GM12878 (cell line): ENCODE data around the gene SLC25A46. TPM values are rescaled to one million over a fixed set of nuclear protein-coding genes. Genes with fewer than 3 reads are reported as not detected.

Source experiments
- ATF7 ChIP-seq: fragments of 450-650 bp; IDR thresholded peaks from 2 replicates; pipeline ENCODE4 v1.6.1; 2016; ENCODE audit warnings: low read depth, mild to moderate bottlenecking
- EED ChIP-seq: sonication (generic); IDR thresholded peaks from 2 replicates; pipeline ENCODE4 v1.6.1; 2016; ENCODE audit warnings: antibody characterized with exemption, low read depth
- FOXM1 ChIP-seq: IDR thresholded peaks from 2 replicates; pipeline ENCODE4 v1.6.1; 2012; ENCODE audit warnings: low read depth, mild to moderate bottlenecking, inconsistent platforms, low read length, moderate library complexity
- HDAC6 ChIP-seq: fragments of 200-600 bp; sonication (generic); IDR thresholded peaks from one replicate; pipeline ENCODE4 v1.8.0; 2017; ENCODE audit warnings: antibody characterized with exemption; ENCODE audit not compliant: unreplicated experiment
- MXI1 ChIP-seq: fragments of 150-350 bp; IDR thresholded peaks from 2 replicates; pipeline ENCODE4 v1.6.1; 2011; ENCODE audit warnings: low read depth, mild to moderate bottlenecking, inconsistent platforms, low read length, improper control_type of control experiment
- NR2C1 ChIP-seq: fragments of 450-650 bp; IDR thresholded peaks from 2 replicates; pipeline ENCODE4 v1.6.1; 2017; ENCODE audit warnings: antibody characterized with exemption, mild to moderate bottlenecking, moderate library complexity
- POLR2A ChIP-seq: IDR thresholded peaks from 2 replicates; pipeline ENCODE4 v1.6.1; 2011; ENCODE audit warnings: low read depth, mild to moderate bottlenecking, low read length
- RB1 ChIP-seq: fragments of 450-650 bp; formaldehyde crosslinking; IDR thresholded peaks from 2 replicates; pipeline ENCODE4 v1.6.1; 2017; ENCODE audit warnings: mild to moderate bottlenecking, borderline replicate concordance
- RFX5 ChIP-seq: IDR thresholded peaks from 2 replicates; pipeline ENCODE4 v1.6.1; 2011; ENCODE audit warnings: low read depth, low read length, improper control_type of control experiment
- RUNX3 ChIP-seq: IDR thresholded peaks from 2 replicates; pipeline ENCODE4 v1.6.1; 2012; ENCODE audit warnings: low read length, inconsistent platforms
- SMAD1 ChIP-seq: fragments of 450-650 bp; IDR thresholded peaks from 2 replicates; pipeline ENCODE4 v1.6.1; 2018; ENCODE audit warnings: mild to moderate bottlenecking, low read depth; ENCODE audit not compliant: partially characterized antibody
- ZNF622 ChIP-seq: fragments of 450-650 bp; IDR thresholded peaks from 2 replicates; pipeline ENCODE4 v1.6.1; 2017; ENCODE audit warnings: mild to moderate bottlenecking, inconsistent platforms
- polyA plus RNA-seq, 11 experiments: library from polyadenylated mRNA; depleted of rRNA in 4 of 11; unstranded in 6 of 11; stranded (reverse) in 5 of 11; fragments of >200 nt; fragmentation: Nextera tagmentation in 4 of 11; fragmentation: Illumina TruSeq in 1 of 11; extraction: Ambion mirVana in 4 of 11; extraction: Trizol in 1 of 11; gene quantifications; 1 replicate in 1 of 11; 2 replicates in 10 of 11; pipeline versions ENCODE4 v1.2.1 to v1.2.3, GENCODE V29; 2011 to 2016; ENCODE audit warnings: inconsistent platforms in 2 of 11, missing spikeins in 2 of 11, low read depth in 1 of 11
- total RNA-seq, 4 experiments: library from RNA; depleted of rRNA in 3 of 4; stranded (reverse); fragments of >200 nt in 3 of 4; fragmentation: Illumina TruSeq in 1 of 4; extraction: Trizol in 1 of 4; gene quantifications; 2 replicates each; pipeline versions ENCODE4 v1.2.1 to v1.2.3, GENCODE V29; 2013 to 2021
- TF ChIP-seq, protein P1 (sequence below): fragments of 450-650 bp; IDR thresholded peaks from 2 replicates; pipeline ENCODE4 v1.6.1; 2014; ENCODE audit warnings: mild to moderate bottlenecking
- TF ChIP-seq, protein P2 (sequence below): fragments of 450-650 bp; IDR thresholded peaks from 2 replicates; pipeline ENCODE4 v1.6.1; 2016; ENCODE audit warnings: mild to moderate bottlenecking
- TF ChIP-seq, protein P3 (sequence below): fragments of 450-650 bp; IDR thresholded peaks from 2 replicates; pipeline ENCODE4 v1.6.1; 2017; ENCODE audit warnings: mild to moderate bottlenecking, moderate library complexity
- TF ChIP-seq, protein P4 (sequence below): fragments of 150-350 bp; IDR thresholded peaks from 2 replicates; pipeline ENCODE4 v1.6.1; 2014; ENCODE audit warnings: mild to moderate bottlenecking, low read depth, low read length
- TF ChIP-seq, protein P5 (sequence below): IDR thresholded peaks from 2 replicates; pipeline ENCODE4 v1.6.1; 2011; ENCODE audit warnings: borderline replicate concordance, low read depth, mild to moderate bottlenecking, moderate library complexity, mixed read lengths, low read length; ENCODE audit not compliant: insufficient read depth; ENCODE audit errors: extremely low read length
- TF ChIP-seq, protein P6 (sequence below): fragments of 450-650 bp; IDR thresholded peaks from 2 replicates; pipeline ENCODE4 v1.6.1; 2017; ENCODE audit warnings: mild to moderate bottlenecking, low read depth, inconsistent platforms; ENCODE audit not compliant: poor library complexity, severe bottlenecking

Gene SLC25A46
- total and polyA plus RNA-seq, 10 of the 15 experiments (the other 5 are each of a cell fraction or from before 2014, with no cell fraction given), result 18.0 to 89.6 (median 68.2) TPM

DNA sequence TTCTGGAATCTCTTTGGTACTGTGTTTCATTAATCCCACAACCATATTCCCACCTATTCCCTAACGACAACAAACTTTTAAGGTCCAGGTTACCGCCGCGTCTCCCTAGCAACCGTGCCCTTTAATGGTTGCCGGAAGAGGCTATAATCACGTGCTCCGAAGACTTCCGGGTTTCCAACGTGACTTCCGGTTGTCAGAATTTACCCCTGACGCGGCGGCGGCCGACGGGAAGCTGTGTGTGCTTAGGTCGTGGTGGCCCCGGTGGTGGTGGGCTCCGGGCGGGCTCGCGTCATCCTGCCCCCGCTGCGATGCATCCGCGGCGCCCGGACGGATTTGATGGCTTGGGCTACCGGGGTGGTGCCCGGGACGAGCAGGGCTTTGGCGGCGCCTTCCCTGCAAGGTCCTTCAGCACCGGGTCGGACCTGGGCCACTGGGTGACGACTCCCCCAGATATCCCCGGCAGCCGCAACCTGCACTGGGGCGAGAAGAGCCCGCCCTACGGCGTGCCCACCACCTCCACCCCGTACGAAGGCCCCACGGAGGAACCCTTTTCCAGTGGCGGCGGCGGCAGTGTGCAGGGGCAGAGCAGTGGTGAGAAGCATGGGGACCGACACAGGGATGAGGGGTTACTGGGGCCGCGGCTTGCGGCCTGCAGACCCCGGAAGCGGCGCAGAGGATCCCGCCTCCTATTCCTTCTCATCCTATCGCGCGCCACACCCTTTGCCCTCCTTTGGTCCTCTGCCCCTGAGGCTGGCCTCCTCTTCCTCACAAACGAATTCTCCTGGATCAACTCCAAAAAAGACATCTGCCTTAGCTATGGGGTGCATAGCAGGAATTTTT is at the start of gene SLC25A46 (continued):
- TF ChIP-seq SMAD1, result peak; percentile 36
- TF ChIP-seq, protein P1, sequence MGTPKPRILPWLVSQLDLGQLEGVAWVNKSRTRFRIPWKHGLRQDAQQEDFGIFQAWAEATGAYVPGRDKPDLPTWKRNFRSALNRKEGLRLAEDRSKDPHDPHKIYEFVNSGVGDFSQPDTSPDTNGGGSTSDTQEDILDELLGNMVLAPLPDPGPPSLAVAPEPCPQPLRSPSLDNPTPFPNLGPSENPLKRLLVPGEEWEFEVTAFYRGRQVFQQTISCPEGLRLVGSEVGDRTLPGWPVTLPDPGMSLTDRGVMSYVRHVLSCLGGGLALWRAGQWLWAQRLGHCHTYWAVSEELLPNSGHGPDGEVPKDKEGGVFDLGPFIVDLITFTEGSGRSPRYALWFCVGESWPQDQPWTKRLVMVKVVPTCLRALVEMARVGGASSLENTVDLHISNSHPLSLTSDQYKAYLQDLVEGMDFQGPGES, result peak; percentile 22; the same call in 1 of the 2 replicates
- TF ChIP-seq NR2C1, result peak; percentile 77
- TF ChIP-seq, protein P2, sequence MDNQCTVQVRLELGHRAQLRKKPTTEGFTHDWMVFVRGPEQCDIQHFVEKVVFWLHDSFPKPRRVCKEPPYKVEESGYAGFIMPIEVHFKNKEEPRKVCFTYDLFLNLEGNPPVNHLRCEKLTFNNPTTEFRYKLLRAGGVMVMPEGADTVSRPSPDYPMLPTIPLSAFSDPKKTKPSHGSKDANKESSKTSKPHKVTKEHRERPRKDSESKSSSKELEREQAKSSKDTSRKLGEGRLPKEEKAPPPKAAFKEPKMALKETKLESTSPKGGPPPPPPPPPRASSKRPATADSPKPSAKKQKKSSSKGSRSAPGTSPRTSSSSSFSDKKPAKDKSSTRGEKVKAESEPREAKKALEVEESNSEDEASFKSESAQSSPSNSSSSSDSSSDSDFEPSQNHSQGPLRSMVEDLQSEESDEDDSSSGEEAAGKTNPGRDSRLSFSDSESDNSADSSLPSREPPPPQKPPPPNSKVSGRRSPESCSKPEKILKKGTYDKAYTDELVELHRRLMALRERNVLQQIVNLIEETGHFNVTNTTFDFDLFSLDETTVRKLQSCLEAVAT, result peak; percentile 47; the same call in 1 of the 2 replicates
- peak; percentile 75; the same call in 1 of the 2 replicates for TF ChIP-seq RB1
- peak; percentile 64; the same call in 1 of the 2 replicates for TF ChIP-seq RFX5
- TF ChIP-seq ZNF622, result no peak
- no peak for TF ChIP-seq ATF7
- peak; percentile 99 for TF ChIP-seq POLR2A
- peak; percentile 39; the same call in 1 of the 2 replicates for TF ChIP-seq EED
- TF ChIP-seq RUNX3, result peak; percentile 5; the same call in 1 of the 2 replicates
- TF ChIP-seq, protein P3, sequence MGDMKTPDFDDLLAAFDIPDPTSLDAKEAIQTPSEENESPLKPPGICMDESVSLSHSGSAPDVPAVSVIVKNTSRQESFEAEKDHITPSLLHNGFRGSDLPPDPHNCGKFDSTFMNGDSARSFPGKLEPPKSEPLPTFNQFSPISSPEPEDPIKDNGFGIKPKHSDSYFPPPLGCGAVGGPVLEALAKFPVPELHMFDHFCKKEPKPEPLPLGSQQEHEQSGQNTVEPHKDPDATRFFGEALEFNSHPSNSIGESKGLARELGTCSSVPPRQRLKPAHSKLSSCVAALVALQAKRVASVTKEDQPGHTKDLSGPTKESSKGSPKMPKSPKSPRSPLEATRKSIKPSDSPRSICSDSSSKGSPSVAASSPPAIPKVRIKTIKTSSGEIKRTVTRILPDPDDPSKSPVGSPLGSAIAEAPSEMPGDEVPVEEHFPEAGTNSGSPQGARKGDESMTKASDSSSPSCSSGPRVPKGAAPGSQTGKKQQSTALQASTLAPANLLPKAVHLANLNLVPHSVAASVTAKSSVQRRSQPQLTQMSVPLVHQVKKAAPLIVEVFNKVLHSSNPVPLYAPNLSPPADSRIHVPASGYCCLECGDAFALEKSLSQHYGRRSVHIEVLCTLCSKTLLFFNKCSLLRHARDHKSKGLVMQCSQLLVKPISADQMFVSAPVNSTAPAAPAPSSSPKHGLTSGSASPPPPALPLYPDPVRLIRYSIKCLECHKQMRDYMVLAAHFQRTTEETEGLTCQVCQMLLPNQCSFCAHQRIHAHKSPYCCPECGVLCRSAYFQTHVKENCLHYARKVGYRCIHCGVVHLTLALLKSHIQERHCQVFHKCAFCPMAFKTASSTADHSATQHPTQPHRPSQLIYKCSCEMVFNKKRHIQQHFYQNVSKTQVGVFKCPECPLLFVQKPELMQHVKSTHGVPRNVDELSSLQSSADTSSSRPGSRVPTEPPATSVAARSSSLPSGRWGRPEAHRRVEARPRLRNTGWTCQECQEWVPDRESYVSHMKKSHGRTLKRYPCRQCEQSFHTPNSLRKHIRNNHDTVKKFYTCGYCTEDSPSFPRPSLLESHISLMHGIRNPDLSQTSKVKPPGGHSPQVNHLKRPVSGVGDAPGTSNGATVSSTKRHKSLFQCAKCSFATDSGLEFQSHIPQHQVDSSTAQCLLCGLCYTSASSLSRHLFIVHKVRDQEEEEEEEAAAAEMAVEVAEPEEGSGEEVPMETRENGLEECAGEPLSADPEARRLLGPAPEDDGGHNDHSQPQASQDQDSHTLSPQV, result no peak
- TF ChIP-seq, protein P4, sequence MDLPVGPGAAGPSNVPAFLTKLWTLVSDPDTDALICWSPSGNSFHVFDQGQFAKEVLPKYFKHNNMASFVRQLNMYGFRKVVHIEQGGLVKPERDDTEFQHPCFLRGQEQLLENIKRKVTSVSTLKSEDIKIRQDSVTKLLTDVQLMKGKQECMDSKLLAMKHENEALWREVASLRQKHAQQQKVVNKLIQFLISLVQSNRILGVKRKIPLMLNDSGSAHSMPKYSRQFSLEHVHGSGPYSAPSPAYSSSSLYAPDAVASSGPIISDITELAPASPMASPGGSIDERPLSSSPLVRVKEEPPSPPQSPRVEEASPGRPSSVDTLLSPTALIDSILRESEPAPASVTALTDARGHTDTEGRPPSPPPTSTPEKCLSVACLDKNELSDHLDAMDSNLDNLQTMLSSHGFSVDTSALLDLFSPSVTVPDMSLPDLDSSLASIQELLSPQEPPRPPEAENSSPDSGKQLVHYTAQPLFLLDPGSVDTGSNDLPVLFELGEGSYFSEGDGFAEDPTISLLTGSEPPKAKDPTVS, result no peak
- TF ChIP-seq FOXM1, result no peak
- TF ChIP-seq HDAC6, result peak; percentile 35
- TF ChIP-seq, protein P5, sequence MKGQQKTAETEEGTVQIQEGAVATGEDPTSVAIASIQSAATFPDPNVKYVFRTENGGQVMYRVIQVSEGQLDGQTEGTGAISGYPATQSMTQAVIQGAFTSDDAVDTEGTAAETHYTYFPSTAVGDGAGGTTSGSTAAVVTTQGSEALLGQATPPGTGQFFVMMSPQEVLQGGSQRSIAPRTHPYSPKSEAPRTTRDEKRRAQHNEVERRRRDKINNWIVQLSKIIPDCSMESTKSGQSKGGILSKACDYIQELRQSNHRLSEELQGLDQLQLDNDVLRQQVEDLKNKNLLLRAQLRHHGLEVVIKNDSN, result peak; percentile 92
- TF ChIP-seq, protein P6, sequence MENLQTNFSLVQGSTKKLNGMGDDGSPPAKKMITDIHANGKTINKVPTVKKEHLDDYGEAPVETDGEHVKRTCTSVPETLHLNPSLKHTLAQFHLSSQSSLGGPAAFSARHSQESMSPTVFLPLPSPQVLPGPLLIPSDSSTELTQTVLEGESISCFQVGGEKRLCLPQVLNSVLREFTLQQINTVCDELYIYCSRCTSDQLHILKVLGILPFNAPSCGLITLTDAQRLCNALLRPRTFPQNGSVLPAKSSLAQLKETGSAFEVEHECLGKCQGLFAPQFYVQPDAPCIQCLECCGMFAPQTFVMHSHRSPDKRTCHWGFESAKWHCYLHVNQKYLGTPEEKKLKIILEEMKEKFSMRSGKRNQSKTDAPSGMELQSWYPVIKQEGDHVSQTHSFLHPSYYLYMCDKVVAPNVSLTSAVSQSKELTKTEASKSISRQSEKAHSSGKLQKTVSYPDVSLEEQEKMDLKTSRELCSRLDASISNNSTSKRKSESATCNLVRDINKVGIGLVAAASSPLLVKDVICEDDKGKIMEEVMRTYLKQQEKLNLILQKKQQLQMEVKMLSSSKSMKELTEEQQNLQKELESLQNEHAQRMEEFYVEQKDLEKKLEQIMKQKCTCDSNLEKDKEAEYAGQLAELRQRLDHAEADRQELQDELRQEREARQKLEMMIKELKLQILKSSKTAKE, result peak; percentile 8
- peak; percentile 87 for TF ChIP-seq MXI1
